ENCODE data around the gene TBC1D22A.

The TBC1D22A gene

DNA sequence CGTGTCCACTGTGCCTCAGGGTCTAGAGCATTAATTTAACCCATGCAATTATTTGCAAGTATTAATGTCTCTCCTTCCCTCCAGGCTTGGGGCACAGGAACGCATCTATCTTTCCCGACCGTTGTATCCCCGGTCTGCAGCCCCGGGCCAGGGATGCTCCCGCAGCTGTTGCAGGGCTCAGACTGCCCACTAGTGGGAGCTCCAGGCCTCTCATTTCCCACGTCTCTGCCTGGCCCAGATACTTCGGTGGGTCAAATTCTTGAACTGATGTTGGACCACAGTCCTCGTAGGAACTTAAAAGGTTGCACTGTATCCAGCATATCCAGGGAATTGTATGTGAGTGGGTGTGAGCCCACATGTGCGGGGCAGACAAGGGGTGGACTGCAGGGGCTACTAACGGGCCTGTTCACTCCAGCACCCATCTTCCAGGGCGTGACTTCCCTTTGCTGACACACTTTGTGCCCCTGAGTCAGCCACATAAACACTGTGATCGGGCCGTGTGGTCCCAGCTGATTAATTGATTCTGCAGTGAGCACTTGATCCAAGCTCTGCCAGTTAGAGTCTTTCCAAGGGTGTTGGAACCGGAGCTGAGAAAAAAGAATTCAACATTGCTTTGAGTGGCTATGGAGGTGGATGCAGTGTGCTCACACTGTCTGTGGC lies 451.3 kb downstream of the TBC1D22A start:
- peak; percentile 7 for DNase-seq

DNA sequence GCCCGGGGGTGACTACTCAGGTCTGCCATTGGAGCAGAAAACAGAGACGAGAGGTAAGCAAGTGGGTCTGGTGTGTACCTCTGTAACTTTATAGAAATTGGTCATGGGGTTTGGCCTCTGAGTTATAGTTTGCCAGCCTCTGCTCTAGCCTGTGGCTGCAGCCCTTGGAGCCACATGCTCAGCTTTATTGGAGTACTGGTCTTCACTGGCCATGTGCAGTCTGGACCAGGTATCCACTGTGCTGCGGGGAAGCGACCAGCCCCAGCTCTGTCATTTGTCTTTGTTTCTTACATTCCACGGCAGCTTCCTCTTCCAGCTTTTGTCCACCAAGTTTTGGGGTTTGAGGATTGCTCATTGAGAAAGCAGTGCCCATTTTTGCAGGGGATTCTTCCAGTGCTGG lies 453.4 kb downstream of the TBC1D22A start:
- DNase-seq = no peak

DNA sequence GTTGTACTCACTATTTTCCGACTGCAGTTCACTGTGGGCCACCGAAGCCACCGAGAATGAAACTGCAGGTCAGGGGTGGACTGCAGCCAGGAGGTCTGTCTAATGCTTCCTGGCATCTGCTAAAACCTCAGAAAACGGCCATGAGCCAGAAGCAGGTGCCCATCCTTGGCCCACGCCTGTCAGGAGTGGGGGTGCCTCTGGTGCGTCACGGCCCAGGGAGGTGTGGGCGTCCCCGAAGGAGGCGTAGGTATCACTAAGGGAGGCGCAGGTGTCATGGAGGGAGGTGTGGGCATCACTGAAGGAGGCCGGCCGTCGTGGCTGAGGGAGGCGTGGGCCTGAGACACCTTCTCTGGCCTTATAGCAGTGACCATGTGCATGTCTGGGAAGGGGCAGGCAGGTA lies 456.2 kb downstream of the TBC1D22A start:
- DNase-seq = no peak

DNA sequence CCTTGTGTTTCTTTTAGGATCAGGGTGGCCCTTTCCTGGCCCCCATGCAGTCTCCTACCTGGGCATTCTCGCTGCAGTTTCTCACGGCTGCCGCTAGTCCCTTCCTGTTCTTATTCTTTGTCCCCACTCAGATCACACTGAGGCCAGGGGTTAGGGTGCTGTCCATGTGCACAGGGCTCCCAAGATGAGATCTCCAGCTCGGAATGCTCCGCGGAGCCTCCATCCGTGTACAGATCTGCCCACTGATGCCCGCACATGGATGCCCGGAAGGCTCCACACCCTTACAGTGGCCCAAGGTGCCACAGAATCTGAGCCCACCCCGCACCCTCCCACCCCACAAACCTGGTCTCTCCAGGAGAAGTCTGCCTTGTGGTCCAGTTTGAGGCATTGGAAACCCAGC lies 457.3 kb downstream of the TBC1D22A start:
- no peak for DNase-seq

DNA sequence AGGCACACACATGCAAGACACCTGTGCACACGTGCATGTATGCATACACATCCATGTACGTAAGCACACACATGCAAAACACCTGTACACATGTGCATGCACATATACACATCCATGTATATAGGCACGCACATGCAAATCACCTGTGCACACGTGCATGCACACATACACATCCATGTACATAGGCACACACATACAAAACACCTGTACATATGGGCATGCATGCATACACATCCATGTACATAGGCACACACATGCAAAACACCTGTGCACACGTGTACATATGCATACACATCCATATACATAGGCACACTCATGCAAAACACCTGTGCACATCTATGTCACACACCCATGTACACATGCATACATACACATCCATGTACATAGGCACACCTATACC lies 458.3 kb downstream of the TBC1D22A start:
- DNase-seq = no peak

DNA sequence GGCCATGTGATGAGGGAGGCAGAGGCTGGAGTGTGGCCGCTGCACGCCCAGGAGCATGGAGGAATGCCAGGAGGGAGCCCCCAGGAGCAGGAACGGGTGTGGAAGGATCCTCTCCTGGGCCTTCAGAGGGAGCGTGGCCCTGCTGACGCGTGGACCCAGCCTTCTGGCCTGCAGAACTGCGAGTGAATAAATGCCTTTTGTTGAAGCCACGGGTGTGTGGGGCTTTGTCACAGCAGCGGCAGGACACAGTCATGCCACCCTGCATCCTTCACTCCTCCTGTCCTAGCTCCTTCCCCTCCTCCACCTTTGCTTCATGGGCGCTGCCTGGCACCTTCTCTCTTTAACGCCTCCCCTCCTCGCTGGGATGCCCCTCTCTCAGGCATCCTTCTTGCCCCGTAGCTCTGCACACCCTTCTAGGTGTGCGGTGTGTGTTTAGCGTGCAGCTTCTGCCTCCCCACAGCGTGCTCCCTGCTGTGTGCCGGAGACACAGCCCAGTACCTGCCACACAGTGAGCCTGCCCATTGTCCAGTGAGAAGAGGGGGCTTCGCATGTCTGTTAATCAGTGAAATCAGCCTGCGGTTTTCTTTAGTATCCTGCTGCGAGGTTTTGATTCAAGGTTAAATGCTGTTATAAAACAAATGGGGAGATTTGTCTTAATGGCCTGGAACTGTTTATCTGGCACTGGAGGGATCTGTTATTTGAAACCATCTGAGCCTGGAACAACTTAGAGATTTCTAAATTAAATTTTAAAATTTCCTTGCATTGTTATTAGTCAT lies 459.6 kb downstream of the TBC1D22A start:
- DNase-seq = no peak

Data from NCI-H1105 (cell line).